GM21390 (cell line): ENCODE results near the gene PPOX.

Experiments used
- ATAC-seq: cut with Tn5 transposase; IDR thresholded peaks from one replicate; pipeline ENCODE4 v1.9.1; 2021; ENCODE audit not compliant: unreplicated experiment

The PPOX gene

GRCh38 chr1:161175771-161176453 is 9.7 kb downstream of the PPOX start:
- no peak for ATAC-seq

GRCh38 chr1:161176468-161177111 is 10.4 kb downstream of the PPOX start:
- ATAC-seq: no peak

GRCh38 chr1:161177112-161177935 is 11.1 kb downstream of the PPOX start, which contains the start of gene B4GALT3:
Gene B4GALT3 (minus strand): TSS chr1:161177507. CDS start chr1:161176060, 1,447 bp downstream.
- peak; percentile 81 for ATAC-seq

- ATAC-seq: no peak
These were observed 11.7 kb downstream of the PPOX start for GRCh38 chr1:161177936-161178244.

GRCh38 chr1:161179698-161180097 is 13.5 kb downstream of the PPOX start:
- ATAC-seq: no peak

- ATAC-seq: no peak
These were observed 14.4 kb downstream of the PPOX start for GRCh38 chr1:161180639-161181038.

GRCh38 chr1:161182214-161182613 is 16.0 kb downstream of the PPOX start:
- ATAC-seq: peak; percentile 45

GRCh38 chr1:161185282-161185682 is 19.1 kb downstream of the PPOX start:
- ATAC-seq: peak; percentile 56

GRCh38 chr1:161185732-161186311 is 19.6 kb downstream of the PPOX start:
- peak; percentile 35 for ATAC-seq

GRCh38 chr1:161187311-161187710 is 21.1 kb downstream of the PPOX start:
- ATAC-seq: no peak

GRCh38 chr1:161188381-161188780 is 22.2 kb downstream of the PPOX start:
- no peak for ATAC-seq

- no peak for ATAC-seq
These were observed 22.8 kb downstream of the PPOX start for GRCh38 chr1:161189036-161189435.

- ATAC-seq: no peak
These were observed 24.8 kb downstream of the PPOX start for GRCh38 chr1:161190962-161191521.

- no peak for ATAC-seq
These were observed 25.7 kb downstream of the PPOX start for GRCh38 chr1:161191971-161192370.

GRCh38 chr1:161192476-161193465 is 26.5 kb downstream of the PPOX start:
- ATAC-seq: peak; percentile 60

- ATAC-seq: no peak
These were observed 27.5 kb downstream of the PPOX start for GRCh38 chr1:161193561-161194235.

GRCh38 chr1:161195171-161195570 is 28.9 kb downstream of the PPOX start:
- ATAC-seq: peak; percentile 53

GRCh38 chr1:161196111-161196510 is 29.9 kb downstream of the PPOX start:
- ATAC-seq: no peak
